CD4-positive, alpha-beta T cell treated with Interleukin-17A for 1 hour (primary cell): Measurements from ENCODE around the gene IL4I1.

Source experiments
- DNase-seq: peaks from one replicate; pipeline ENCODE4 v3.0.0-alpha.2; 2020

IL4I1 gene

GRCh38 chr19:49894879-49895565, 1.7 kb downstream of the IL4I1 start:
- peak; percentile 66 for DNase-seq

- no peak for DNase-seq
Measured at GRCh38 chr19:49894011-49894664, 2.5 kb downstream of the IL4I1 start.

GRCh38 chr19:49892716-49893115, 4.0 kb downstream of the IL4I1 start:
- DNase-seq = no peak

DNA sequence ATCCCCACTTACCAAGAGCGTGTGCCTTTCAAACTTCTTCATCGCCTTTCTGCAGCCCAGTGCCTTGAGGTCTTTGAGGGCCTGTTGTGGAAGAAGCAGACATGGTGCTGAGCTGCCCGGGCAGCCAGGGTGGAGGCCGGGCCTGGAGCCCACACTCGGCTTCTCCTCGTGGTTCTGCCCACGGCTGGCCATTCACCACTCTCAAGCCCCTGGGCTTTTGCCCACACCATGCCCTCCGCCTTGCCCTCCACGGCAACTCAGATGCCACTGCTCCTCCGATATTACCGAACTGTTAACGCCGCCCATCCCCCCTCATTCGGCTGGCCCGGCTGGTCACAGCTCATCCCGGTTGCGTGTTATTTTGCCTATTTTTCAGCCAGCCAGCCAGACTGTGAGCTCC, 5.3 kb downstream of the IL4I1 start:
- no peak for DNase-seq

- peak; percentile 78 for DNase-seq
Measured at GRCh38 chr19:49890349-49891311, 6.1 kb downstream of the IL4I1 start.

DNA sequence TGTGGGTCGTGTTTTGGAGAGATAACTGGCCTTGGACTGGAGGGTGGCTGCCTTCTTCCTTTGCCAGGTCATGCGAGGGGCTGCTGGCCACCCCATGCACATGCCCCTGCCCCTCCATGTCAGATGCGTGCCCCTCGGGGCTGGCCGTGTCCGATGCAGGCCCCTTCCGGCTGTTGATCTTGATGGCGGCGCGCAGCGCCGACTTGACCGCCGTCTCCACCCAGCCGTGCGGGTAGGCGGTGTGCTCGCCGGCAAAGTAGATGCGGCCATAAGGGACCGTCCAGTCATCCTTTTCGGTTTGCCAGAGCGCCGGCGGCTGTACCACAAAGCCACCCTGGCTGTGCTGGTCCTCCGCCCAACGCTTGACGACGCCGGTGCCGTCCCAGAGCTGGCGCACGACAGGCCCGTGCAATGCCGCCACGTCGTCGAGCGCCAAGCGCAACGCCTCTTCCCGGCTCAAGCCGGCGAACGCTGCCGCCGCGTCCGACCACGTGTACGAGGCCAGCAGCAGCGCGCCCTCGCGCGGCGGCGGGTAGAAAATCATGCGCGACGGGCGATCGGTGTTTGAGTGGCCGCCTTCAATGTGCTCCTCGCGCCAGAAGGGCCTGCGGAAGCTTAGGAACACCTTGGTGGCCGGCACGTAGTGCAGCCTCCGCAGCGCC, 6.9 kb downstream of the IL4I1 start:
- peak; percentile 81 for DNase-seq

GRCh38 chr19:49889038-49889686, 7.5 kb downstream of the IL4I1 start:
- no peak for DNase-seq

- DNase-seq = no peak
Measured at GRCh38 chr19:49888510-49888824, 8.2 kb downstream of the IL4I1 start.

DNA sequence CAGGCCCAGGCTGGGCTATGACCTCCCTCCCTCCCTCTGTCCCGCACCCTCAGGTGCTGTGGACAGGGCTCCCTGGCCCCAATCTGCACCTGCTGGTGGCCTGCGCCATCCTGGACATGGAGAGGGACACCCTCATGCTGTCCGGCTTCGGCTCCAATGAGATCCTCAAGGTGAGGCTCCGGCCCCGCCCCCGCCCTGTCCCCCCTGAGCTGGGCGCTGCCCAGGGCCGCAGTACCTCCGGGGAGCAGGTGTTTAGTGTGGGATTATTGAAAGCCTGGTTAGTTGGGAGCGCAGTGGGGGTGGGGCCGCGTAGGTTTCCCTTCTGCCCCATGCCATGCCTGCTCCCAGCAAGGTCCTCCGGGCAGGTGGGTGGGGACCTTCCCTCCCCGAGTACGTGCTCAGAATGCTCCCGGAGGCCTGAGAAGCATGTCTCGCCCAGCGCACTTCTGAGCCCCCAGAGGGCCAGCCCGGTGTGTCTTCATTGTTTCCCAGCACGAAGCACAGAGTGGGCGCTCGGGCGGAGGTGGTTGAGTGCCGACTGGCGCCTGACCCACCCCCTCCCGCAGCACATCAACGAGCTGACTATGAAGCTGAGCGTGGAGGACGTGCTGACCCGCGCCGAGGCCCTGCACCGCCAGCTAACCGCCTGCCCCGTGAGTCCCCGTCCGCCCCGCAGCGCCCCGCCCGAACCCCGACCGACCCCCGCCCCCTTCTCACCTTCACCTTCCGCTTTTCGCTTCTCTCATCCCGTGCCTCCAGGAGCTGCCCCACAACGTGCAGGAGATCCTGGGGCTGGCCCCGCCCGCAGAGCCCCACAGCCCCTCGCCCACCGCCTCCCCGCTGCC, 8.8 kb downstream of the IL4I1 start:
- DNase-seq = no peak

DNA sequence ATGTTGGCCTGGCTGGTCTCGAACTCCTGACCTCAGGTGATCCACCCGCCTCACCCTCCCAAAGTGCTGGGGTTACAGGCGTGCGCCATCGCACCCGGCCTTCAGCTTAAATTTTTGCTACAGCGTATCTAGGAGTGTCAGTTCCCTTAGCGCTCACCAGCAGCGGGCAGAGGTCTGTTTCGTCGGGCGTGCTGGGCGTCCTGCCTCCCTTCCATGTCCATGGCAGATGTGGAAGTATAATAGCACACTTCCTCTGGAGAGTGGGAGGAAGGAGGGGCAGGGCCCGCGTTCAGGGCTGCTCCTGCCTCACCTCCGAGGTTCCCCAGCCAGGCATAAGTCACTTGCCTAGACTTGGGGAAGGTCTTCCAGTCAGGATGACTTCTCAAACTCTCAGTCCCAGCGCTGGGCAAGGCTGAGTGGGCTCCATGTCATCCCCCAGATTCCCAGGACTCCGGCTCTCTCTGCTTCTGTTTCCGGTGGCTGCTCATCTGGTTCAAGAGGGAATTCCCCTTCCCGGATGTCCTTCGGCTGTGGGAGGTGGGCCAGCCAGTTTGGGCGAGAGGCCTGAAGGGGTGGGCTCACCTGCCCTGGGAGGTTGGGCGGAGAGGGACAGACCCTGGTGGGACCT, 9.5 kb downstream of the IL4I1 start:
- no peak for DNase-seq

DNA sequence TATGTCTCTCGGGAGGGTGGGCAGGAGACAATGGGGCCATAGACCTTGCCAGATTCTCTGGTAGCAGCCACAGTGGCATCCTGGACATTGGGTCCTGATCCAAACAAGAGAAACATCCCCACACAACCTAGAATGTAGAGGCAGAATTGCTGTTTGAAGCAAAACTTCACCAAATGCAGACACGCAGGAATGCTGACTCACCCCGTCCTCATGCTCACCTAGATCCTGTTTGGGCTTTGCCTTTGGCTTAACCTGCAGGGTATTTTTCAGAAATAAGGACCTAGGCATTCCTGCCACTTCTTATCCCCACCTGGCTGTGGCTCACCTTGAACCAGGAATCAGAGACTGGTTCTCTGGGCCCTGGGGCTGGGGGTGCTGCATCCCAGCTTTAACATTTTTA, 11.9 kb downstream of the IL4I1 start:
- no peak for DNase-seq

DNA sequence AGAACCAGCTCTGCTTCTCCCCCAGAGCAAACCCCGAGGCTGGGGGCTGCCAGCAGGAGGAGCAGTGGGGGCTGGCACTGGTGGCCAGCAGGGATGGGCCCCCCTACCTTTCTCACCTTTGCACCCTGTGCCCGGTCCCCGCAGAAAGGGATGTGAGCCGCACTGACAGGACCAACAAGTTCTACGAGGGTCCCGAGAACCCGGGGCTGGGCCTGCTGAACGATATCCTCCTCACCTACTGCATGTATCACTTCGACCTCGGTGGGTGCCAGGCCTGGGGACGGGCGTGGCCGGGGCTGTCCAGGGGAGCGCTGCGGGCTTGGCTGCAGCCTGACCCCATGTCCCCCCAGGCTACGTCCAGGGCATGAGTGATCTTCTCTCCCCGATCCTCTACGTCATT, 12.6 kb downstream of the IL4I1 start:
- no peak for DNase-seq

GRCh38 chr19:49883094-49883493, 13.6 kb downstream of the IL4I1 start:
- DNase-seq = no peak

DNA sequence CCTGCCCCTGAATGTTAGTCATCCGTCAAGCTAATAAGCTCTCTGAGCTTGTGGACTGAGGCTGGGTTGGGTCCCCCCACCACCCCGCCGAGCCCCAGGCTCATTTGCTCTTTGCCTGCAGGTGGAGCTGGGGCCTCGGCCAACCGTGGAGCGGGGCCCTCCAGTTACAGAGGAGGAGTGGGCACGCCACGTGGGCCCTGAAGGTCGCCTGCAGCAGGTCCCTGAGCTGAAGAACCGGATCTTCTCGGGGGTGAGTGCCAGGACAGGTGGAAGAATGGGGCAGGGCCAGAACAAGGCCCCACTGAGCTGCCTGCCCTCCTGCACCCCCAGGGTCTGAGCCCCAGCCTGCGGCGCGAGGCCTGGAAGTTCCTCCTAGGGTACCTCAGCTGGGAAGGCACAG, 14.0 kb downstream of the IL4I1 start:
- no peak for DNase-seq

DNA sequence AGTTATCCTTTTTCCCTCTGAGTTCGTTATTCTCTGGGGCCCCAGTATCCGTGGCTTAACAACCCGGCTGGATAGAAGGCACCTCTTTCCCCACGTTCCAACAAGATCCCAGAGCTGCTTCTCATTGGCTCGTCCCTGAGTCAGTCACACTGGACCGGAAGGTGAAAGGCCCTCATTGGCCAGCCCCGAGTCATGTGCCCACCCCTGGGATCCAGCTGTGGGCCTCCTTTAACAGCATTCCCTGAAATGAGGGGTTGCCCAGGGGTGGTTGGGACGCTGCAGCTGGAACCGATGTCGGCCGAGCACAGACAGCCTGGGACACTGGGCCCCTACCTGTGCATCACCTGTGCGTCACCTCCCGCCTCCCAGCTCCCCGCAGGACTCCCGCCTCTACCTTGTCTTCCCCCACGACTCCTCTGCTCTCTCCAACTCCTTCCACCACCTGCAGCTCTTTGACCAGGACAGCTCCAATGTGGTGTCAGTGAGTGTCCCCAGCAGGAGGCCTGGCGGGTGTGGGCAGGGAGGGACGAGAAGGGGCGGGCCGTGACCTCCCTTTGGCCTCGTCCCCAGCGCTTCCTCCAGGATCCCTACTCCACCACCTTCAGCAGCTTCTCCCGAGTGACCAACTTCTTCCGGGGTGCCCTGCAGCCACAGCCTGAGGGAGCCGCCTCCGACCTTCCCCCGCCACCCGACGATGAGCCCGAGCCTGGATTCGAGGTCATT, 14.9 kb downstream of the IL4I1 start:
- DNase-seq = no peak

- no peak for DNase-seq
Measured at GRCh38 chr19:49881186-49881585, 15.5 kb downstream of the IL4I1 start.

DNA sequence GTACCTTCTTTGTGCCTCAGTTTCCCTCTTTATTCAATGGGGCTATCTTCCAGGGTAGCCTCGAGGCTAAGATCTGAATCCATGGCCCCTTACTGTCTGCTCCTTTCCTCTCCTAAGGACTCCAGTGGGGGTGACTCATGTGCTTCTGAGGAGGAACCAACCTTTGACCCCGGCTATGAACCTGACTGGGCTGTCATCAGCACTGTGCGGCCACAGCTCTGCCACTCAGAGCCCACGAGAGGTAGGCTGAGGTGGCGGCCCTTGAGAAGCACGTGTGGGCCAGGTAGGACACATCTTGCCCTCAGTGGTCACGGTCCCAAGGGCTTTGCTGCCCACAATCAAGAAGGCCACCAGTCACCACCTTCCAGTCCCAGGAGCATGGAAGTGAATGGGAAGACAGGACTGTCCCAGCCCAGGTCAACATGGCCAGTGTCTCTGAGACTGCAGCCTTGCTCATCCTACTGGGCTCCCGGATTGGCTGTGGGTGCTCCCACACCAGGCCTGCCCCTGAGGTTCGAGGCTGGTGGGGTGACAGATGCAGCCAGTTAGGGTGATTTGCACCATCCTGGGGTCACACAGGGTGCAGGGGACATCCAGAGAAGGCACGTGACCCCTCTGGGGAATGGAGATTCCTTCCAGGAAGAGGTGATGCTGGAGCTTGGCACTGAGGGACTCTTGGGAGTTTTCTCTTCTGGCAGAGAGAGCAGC, 16.4 kb downstream of the IL4I1 start:
- DNase-seq = no peak

GRCh38 chr19:49879243-49879963, 17.3 kb downstream of the IL4I1 start:
- DNase-seq = no peak

DNA sequence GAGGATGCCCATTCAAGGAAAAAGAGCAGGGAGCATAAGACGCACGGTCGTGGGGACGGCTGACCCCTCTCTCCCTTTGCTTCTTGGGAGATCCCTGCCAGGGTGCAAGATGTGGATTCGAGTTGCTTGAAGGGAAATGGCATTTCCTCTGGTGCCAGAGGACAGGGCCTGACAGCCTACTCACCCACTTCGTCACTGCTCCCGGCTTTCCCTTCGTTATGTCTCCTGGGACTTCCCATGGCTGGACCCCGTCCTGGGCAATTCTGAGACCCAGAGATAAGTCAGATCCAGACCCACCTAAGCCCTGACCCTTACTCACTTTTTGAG, 18.0 kb downstream of the IL4I1 start:
- no peak for DNase-seq
